ENCODE results near the gene TDRKH. TPM values are rescaled to one million over a fixed set of nuclear protein-coding genes. Genes with fewer than 3 reads are reported as not detected.

The TDRKH gene
- total RNA-seq, 2 donors from 2014 or later = 21.1 to 25.0 TPM

DNA sequence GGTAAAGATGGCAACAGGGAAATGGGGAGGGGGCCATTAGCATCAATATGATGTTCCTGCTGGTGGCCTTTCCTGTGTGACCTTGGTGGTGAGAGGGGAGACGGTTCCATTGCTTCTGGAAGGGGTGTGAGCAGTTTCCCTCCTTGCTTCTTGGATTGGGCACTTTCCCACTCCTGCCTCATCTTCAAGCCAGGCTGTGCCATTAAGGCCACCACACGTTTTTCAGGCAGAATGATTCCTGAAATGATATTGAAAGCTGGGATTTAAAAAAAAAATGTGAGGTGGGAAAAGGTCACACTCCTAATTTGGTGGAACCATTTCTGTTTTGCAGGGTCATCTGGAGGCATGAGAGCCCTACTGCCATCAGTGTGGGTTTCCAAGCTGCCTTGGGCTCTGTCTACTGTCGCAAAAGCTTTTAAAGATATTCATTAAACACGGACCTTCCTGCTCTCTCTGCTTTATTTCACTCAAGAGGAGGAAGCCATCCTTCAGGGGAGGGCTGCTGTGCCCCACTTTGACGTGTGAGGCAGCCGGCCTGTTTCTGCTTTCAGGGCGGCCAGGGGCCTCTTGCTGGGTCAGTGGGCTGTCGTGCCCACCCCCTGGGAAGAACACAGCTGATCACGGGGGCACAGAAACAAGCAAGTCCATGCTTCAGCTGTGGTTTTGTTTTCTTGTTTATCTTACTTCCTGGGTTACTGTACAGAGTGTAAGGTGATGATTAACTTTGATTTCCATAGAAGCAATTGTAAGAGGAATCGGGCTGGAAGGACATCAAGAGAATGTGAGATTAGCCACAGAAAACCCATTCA is 60.9 kb downstream of the TDRKH start:
- no peaks in the 10 kb centered on the region for H3K36me3 ChIP-seq
- no peaks in the 10 kb centered on the region for H3K4me1 ChIP-seq (replicated peaks)
- no peaks in the 10 kb centered on the region for H3K9me3 ChIP-seq
- H3K4me3 ChIP-seq = no peak overlapping the region
- no peak for DNase-seq (ENCODE audit: low spot score)
- intact Hi-C loops (cut with DNase I) = loop anchor here (5.0 kb wide), 1 partner anchor 282 kb away; no protein-coding TSS in a partner anchor
- no peak overlapping the region for H3K27ac ChIP-seq
- TF ChIP-seq POLR2A (IDR thresholded peaks at IDR 0.05) (no peak), POLR2AphosphoS5 (IDR thresholded peaks at IDR 0.05) (no peak)
- TF ChIP-seq, protein P1, sequence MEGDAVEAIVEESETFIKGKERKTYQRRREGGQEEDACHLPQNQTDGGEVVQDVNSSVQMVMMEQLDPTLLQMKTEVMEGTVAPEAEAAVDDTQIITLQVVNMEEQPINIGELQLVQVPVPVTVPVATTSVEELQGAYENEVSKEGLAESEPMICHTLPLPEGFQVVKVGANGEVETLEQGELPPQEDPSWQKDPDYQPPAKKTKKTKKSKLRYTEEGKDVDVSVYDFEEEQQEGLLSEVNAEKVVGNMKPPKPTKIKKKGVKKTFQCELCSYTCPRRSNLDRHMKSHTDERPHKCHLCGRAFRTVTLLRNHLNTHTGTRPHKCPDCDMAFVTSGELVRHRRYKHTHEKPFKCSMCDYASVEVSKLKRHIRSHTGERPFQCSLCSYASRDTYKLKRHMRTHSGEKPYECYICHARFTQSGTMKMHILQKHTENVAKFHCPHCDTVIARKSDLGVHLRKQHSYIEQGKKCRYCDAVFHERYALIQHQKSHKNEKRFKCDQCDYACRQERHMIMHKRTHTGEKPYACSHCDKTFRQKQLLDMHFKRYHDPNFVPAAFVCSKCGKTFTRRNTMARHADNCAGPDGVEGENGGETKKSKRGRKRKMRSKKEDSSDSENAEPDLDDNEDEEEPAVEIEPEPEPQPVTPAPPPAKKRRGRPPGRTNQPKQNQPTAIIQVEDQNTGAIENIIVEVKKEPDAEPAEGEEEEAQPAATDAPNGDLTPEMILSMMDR (IDR thresholded peaks at IDR 0.05) = no peak
- WGBS = 69% methylated on average over 10 of the region's 10 CpGs
- H3K27me3 ChIP-seq (replicated peaks; ENCODE audit: insufficient read depth) = no peaks in the 10 kb centered on the region

DNA sequence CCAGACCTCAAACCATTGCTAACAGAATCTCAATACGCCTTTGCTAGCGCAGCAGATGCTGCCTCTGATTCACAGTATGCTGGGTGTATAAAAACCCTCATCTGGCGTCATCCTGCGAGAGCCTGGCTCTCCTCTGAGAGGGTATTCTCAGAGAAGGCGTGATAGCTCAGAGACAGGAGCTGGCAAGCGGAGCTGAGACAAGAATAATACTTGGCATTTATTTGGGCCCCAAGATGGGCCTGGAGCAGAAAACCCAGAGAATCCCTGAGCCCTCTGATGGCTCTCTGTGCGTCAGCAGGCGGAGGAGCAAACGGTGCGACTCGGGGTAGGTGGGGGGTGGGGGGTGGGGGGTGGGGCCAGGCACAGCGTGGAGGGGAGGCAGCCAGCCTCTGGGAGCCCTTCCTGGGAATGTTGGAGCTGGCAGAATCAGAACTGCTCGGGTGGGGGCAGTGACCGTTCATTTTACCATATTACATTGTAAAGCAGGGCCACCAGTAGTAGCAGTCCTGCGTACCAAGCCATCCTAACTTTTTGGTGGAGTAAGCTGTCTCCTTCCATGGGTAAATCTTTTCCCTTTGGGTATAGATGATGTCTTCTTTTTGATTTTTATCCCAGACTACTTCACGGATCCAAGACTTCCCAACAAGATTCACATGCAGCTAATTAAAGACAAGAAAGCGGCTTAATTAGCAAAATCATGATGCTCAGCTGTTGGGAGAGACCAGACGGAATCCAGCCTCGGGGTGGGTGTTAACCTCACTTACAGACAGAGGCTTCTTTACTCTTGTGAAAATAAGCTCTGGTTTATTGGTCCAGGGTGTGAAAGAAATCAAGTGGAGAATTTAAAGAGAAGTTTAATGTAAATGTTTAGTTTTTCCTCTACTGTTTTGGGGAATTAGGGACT is 61.9 kb downstream of the TDRKH start:
- Histone ChIP-seq H3K27ac (no peak overlapping the region), H3K4me1 (replicated peaks) (no peaks in the 10 kb centered on the region), H3K9me3 (no peaks in the 10 kb centered on the region), H3K27me3 (replicated peaks; ENCODE audit: insufficient read depth) (no peaks in the 10 kb centered on the region), H3K36me3 (no peaks in the 10 kb centered on the region), H3K4me3 (no peak overlapping the region)
- 34% methylated on average over 19 of the region's 19 CpGs for WGBS
- DNase-seq (ENCODE audit: low spot score) = no peak
- TF ChIP-seq POLR2A (IDR thresholded peaks at IDR 0.05) = no peak
- TF ChIP-seq, protein P1 (IDR thresholded peaks at IDR 0.05) = no peak
- TF ChIP-seq POLR2AphosphoS5 (IDR thresholded peaks at IDR 0.05) = no peak
- intact Hi-C loops (cut with DNase I) = loop anchor here (5.0 kb wide), 1 partner anchor 281 kb away; no protein-coding TSS in a partner anchor

DNA sequence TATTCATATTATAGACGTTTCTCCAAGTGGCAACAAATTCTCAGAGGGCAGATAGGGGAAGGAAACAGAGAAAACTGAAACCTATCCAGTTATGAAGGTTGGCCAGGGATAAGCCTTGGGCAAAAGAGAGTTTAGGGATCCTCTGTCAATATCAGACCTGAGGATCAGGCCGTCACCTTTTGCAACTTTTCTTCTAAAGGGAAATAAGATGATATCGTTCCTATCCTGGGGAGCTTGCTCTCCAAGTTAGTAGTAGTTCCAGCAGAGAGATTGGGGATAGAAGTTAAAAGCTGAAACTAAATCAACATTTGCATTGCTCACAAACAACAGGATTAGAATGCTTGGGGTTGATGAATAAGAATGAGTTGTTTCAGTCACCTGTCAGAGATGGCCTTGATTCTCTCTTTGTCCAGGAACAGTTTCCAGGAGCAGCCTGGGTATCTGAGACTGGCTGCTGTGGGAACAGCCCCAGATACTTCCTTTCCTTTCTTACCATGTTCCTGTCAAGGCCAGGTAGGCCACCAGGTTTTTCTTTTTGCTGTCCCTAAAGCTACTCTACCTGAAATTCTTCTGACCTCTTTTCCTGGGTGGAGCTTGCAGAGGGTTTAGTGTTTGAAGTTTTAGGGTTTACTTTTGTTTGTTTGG is 66.5 kb downstream of the TDRKH start:
- H3K4me1 ChIP-seq (replicated peaks) = no peaks in the 10 kb centered on the region
- H3K27me3 ChIP-seq (replicated peaks; ENCODE audit: insufficient read depth) = no peaks in the 10 kb centered on the region
- no peaks in the 10 kb centered on the region for H3K36me3 ChIP-seq
- DNase-seq (ENCODE audit: low spot score) = no peak
- no peaks in the 10 kb centered on the region for H3K9me3 ChIP-seq
- H3K27ac ChIP-seq = no peak overlapping the region
- WGBS = 43% methylated on average over 3 of the region's 3 CpGs
- TF ChIP-seq POLR2A (IDR thresholded peaks at IDR 0.05) (no peak), POLR2AphosphoS5 (IDR thresholded peaks at IDR 0.05) (no peak)
- TF ChIP-seq, protein P1 (IDR thresholded peaks at IDR 0.05) = no peak
- H3K4me3 ChIP-seq = no peak overlapping the region
- intact Hi-C loops (cut with DNase I) = loop anchor here (5.0 kb wide), 2 partner anchors 117 to 182 kb away; partner anchors contain the start of gene TUFT1

Small RNAs within 50 kb of the gene (small RNA-seq; reads per million reads assigned to genes)
- gene RNU6-662P = 0 reads per million in 2 donors

Other genes starting within 250 kb of the TDRKH start
- 10 to 100 TPM; 24.1 to 38.4 TPM for gene SNX27, start 178.4 kb downstream of the TDRKH start, total RNA-seq
- under 1 TPM in 1 of 2 donors, not detected in 1; 0.34 TPM for gene CELF3, start 73.7 kb downstream of the TDRKH start, total RNA-seq
- 1 to 10 TPM in 1 of 2 donors, not detected in 1; 7.8 TPM for gene RIIAD1, start 69.0 kb downstream of the TDRKH start, total RNA-seq
- 10 to 100 TPM; 47.9 to 80.1 TPM for gene MRPL9, start 27.0 kb downstream of the TDRKH start, total RNA-seq
- gene LINGO4, start 14.9 kb upstream of the TDRKH start, total RNA-seq = 1 to 10 TPM in 1 of 2 donors, under 1 TPM in 1; 0.59 to 2.3 TPM
- gene RORC, start 41.3 kb upstream of the TDRKH start, total RNA-seq = 10 to 100 TPM; 51.8 to 73.2 TPM
- gene C2CD4D, start 49.3 kb upstream of the TDRKH start, total RNA-seq = 1 to 10 TPM; 2.0 to 2.8 TPM
- gene THEM5, start 63.2 kb upstream of the TDRKH start, total RNA-seq = not detected
- 10 to 100 TPM; 21.2 to 30.3 TPM for gene THEM4, start 119.0 kb upstream of the TDRKH start, total RNA-seq
- gene S100A10, start 203.4 kb upstream of the TDRKH start, total RNA-seq = 10 to 100 TPM; 61.7 to 72.1 TPM
- gene S100A11, start 246.5 kb upstream of the TDRKH start, total RNA-seq = 100 to 1,000 TPM; 253 to 351 TPM